WI38 (cell line): ENCODE results near the gene UBTF.

Experiments used
- H3K4me3 ChIP-seq: 2 replicates; pipeline ENCODE4 v1.5.1; 2011; ENCODE audit warnings: low read depth, mild to moderate bottlenecking, control low read depth, low read length
- TF ChIP-seq, protein P1 (sequence below): IDR thresholded peaks from 2 replicates; pipeline ENCODE4 v1.5.1; 2012; ENCODE audit warnings: low read depth, mild to moderate bottlenecking, control low read depth, low read length

UBTF gene

GRCh38 chr17:44254361-44255095, 35.1 kb upstream of the UBTF start:
- TF ChIP-seq, protein P1, sequence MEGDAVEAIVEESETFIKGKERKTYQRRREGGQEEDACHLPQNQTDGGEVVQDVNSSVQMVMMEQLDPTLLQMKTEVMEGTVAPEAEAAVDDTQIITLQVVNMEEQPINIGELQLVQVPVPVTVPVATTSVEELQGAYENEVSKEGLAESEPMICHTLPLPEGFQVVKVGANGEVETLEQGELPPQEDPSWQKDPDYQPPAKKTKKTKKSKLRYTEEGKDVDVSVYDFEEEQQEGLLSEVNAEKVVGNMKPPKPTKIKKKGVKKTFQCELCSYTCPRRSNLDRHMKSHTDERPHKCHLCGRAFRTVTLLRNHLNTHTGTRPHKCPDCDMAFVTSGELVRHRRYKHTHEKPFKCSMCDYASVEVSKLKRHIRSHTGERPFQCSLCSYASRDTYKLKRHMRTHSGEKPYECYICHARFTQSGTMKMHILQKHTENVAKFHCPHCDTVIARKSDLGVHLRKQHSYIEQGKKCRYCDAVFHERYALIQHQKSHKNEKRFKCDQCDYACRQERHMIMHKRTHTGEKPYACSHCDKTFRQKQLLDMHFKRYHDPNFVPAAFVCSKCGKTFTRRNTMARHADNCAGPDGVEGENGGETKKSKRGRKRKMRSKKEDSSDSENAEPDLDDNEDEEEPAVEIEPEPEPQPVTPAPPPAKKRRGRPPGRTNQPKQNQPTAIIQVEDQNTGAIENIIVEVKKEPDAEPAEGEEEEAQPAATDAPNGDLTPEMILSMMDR = no peak
- no peak overlapping the region for H3K4me3 ChIP-seq

- TF ChIP-seq, protein P1 = no peak
- H3K4me3 ChIP-seq = no peak overlapping the region
These were observed 33.5 kb upstream of the UBTF start for GRCh38 chr17:44253006-44253405.

DNA sequence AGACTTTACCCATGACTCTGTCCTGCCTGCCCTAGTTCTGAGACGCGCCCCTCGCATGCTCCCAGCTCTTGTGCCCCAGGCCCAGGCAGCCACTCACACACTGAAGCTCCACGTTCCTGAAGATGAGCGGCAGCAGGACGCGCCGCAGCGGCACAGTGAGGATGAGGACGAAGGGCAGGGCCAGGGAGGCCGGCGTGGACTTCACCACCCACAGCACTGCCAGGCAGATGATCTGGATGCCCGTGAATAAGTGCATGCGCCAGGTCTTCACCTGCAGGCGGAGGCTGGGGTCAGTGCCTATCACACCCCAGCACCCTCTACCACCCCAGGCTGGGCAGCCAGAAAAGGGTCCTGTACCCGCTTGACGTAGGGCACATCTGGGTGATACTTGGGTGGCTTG, 31.6 kb upstream of the UBTF start:
- no peak overlapping the region for H3K4me3 ChIP-seq
- TF ChIP-seq, protein P1 = no peak

- TF ChIP-seq, protein P1 = no peak
- H3K4me3 ChIP-seq = no peak overlapping the region
These were observed 30.2 kb upstream of the UBTF start for GRCh38 chr17:44249501-44250246.

DNA sequence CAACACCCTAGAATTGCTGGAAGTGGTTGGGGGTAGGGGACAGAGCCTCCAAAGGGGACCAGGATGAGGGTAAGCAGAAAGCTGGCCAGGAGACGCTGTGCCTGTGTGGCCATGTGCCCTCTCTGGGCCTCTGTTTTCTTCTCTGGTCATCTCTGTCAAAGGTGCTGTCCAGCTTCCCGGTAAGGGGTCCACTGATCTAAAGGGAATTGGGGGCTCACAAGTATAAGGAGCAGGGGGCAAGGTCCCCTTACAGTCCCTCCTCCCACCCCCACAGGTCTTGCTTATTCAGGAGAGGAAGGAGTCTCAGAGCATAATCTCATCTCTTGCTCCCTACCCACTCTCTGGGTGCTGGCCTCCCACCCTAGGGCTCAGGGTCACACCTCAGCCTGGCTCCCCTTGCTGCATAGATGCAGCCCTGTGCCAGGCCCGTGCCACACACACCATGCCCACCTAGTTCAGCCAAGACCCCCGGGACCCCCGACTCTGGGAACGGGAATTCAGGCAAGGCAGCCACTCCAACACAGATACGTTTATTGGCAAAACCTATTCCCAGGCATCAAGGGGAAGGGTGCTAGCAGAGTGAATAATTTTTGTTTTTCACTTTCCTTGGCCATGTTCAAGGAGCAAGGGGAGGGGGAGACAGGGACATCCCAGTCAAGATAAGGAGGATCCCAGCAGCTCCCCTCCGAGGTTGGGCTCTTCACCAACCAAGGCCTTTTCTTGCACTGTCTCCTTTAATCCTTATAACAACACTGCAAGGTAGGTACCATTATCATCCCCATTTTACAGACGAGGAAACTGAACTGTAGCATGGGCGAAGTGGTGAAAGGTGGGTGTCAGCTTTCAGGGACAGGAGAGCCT, 28.6 kb upstream of the UBTF start:
- H3K4me3 ChIP-seq = no peak overlapping the region

DNA sequence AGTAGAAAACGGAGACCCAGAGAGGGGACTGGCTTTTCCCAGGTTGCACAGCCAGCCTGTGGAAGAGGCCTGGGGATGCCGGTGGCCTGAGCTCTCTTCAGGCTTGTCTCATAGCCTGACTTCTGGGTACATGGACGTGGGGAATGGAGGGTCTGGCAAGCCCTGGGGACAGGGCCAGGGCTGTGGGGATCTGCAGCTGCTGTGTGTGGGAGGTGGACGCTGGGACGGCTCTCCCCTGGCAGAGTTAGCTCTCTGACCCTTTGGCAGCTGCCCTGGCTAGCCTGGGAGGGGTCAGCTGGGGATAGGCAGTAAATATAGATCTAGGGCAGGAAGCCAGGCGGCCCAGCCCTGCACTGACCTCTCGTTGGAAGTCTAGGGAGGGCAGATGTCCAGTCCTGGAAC, 28.0 kb upstream of the UBTF start:
- TF ChIP-seq, protein P1 = no peak
- H3K4me3 ChIP-seq = no peak overlapping the region

More for the DNA sequence above, 28.6 kb upstream of the UBTF start:
- TF ChIP-seq, protein P1 = no peak
